ENCODE data around the gene GNB1L.

GNB1L gene

GRCh38 chr22:19878461-19879245 is 24.0 kb upstream of the GNB1L start:
- Histone ChIP-seq H3K27me3 (no peaks in the 10 kb centered on the region), H3K36me3 (peaks cover 34% of the 10 kb centered on the region), H3K4me3 (ENCODE audit: low read depth in 1 of 2, low read length in 1 of 2) (no peak overlapping the region), H3K9me3 (no peaks in the 10 kb centered on the region), H3K4me1 (ENCODE audit: control insufficient read depth in 1 of 2, insufficient read depth in 1 of 2, low read depth in 1 of 2, low read length in 1 of 2) (no peaks in the 10 kb centered on the region), H3K27ac (no peak overlapping the region)
- no peak for TF ChIP-seq CTCF (IDR thresholded peaks at IDR 0.05)

GRCh38 chr22:19877626-19878339 is 23.1 kb upstream of the GNB1L start:
- Histone ChIP-seq H3K4me3 (ENCODE audit: low read depth in 1 of 2, low read length in 1 of 2) (no peak overlapping the region), H3K27me3 (no peaks in the 10 kb centered on the region), H3K36me3 (peaks cover 35% of the 10 kb centered on the region), H3K4me1 (ENCODE audit: control insufficient read depth in 1 of 2, insufficient read depth in 1 of 2, low read depth in 1 of 2, low read length in 1 of 2) (no peaks in the 10 kb centered on the region), H3K9me3 (no peaks in the 10 kb centered on the region), H3K27ac (no peak overlapping the region)
- no peak for TF ChIP-seq CTCF (IDR thresholded peaks at IDR 0.05)

- Histone ChIP-seq H3K36me3 (peaks cover 35% of the 10 kb centered on the region), H3K9me3 (no peaks in the 10 kb centered on the region), H3K4me3 (ENCODE audit: low read depth in 1 of 2, low read length in 1 of 2) (no peak overlapping the region), H3K27me3 (no peaks in the 10 kb centered on the region), H3K4me1 (ENCODE audit: control insufficient read depth in 1 of 2, insufficient read depth in 1 of 2, low read depth in 1 of 2, low read length in 1 of 2) (no peaks in the 10 kb centered on the region), H3K27ac (no peak overlapping the region)
- TF ChIP-seq CTCF (IDR thresholded peaks at IDR 0.05) = no peak
Measured at GRCh38 chr22:19876941-19877625, 22.4 kb upstream of the GNB1L start.

- Histone ChIP-seq H3K27ac (no peak overlapping the region), H3K9me3 (no peaks in the 10 kb centered on the region), H3K4me3 (ENCODE audit: low read depth in 1 of 2, low read length in 1 of 2) (no peak overlapping the region), H3K4me1 (ENCODE audit: control insufficient read depth in 1 of 2, insufficient read depth in 1 of 2, low read depth in 1 of 2, low read length in 1 of 2) (no peaks in the 10 kb centered on the region), H3K27me3 (no peaks in the 10 kb centered on the region), H3K36me3 (peaks cover 35% of the 10 kb centered on the region)
- no peak for TF ChIP-seq CTCF (IDR thresholded peaks at IDR 0.05)
Measured at GRCh38 chr22:19876314-19876940, 21.8 kb upstream of the GNB1L start.

GRCh38 chr22:19875531-19876313 is 21.0 kb upstream of the GNB1L start:
- Histone ChIP-seq H3K27ac (no peak overlapping the region), H3K36me3 (peaks cover 35% of the 10 kb centered on the region)
- no peak for TF ChIP-seq CTCF (IDR thresholded peaks at IDR 0.05)

More at GRCh38 chr22:19875531-19876313, 21.0 kb upstream of the GNB1L start:
- no peaks in the 10 kb centered on the region for H3K4me1 ChIP-seq (ENCODE audit: control insufficient read depth in 1 of 2, insufficient read depth in 1 of 2, low read depth in 1 of 2, low read length in 1 of 2)
- H3K4me3 ChIP-seq (ENCODE audit: low read depth in 1 of 2, low read length in 1 of 2) = no peak overlapping the region
- H3K9me3 ChIP-seq = no peaks in the 10 kb centered on the region
- H3K27me3 ChIP-seq = no peaks in the 10 kb centered on the region
